ENCODE data around the gene ADGRA3.

GRCh38 chr4:22474636-22475310 lies 41.1 kb downstream of the ADGRA3 start:
- TF ChIP-seq CTCF (IDR thresholded peaks at IDR 0.05): no peak
- no peak for TF ChIP-seq POLR2A (IDR thresholded peaks at IDR 0.05)
